Measurements from ENCODE around the gene PRM1. TPM values are rescaled to one million over a fixed set of nuclear protein-coding genes. Genes with fewer than 3 reads are reported as not detected.
A peak's percentile ranks its signal among the peaks of the same experiment; 100 is the strongest.

Gene PRM1
- total RNA-seq, 1 donor from 2014 or later, result not detected

GRCh38 chr16:11254913-11255736, 26.0 kb downstream of the PRM1 start:
- no peak for DNase-seq (ENCODE audit: low read depth)

GRCh38 chr16:11253995-11254912, 26.9 kb downstream of the PRM1 start:
- DNase-seq (ENCODE audit: low read depth), result no peak

GRCh38 chr16:11253009-11253994, 27.8 kb downstream of the PRM1 start:
- DNase-seq (ENCODE audit: low read depth), result peak; percentile 43

GRCh38 chr16:11252482-11252931, 28.6 kb downstream of the PRM1 start:
- no peak for DNase-seq (ENCODE audit: low read depth)

- DNase-seq (ENCODE audit: low read depth), result no peak
Observed at GRCh38 chr16:11251525-11252481, 29.3 kb downstream of the PRM1 start.

GRCh38 chr16:11250786-11251524, 30.2 kb downstream of the PRM1 start:
- DNase-seq (ENCODE audit: low read depth), result no peak

GRCh38 chr16:11250091-11250785, 30.9 kb downstream of the PRM1 start:
- DNase-seq (ENCODE audit: low read depth), result no peak

- no peak for DNase-seq (ENCODE audit: low read depth)
Observed at GRCh38 chr16:11249233-11250061, 31.7 kb downstream of the PRM1 start.

GRCh38 chr16:11248133-11248532, 33.0 kb downstream of the PRM1 start:
- no peak for DNase-seq (ENCODE audit: low read depth)

GRCh38 chr16:11245988-11246387, 35.1 kb downstream of the PRM1 start:
- DNase-seq (ENCODE audit: low read depth), result no peak

- no peak for DNase-seq (ENCODE audit: low read depth)
Observed at GRCh38 chr16:11245222-11245737, 35.9 kb downstream of the PRM1 start.

GRCh38 chr16:11242658-11243057, 38.5 kb downstream of the PRM1 start:
- no peak for DNase-seq (ENCODE audit: low read depth)

- DNase-seq (ENCODE audit: low read depth), result no peak
Observed at GRCh38 chr16:11241480-11242204, 39.5 kb downstream of the PRM1 start.

GRCh38 chr16:11240636-11241473, 40.3 kb downstream of the PRM1 start:
- DNase-seq (ENCODE audit: low read depth), result peak; percentile 48
